ENCODE results near the gene CCR6. TPM values are rescaled to one million over a fixed set of nuclear protein-coding genes. Genes with fewer than 3 reads are reported as not detected.

Gene CCR6
- total RNA-seq, 4 donors from 2014 or later = not detected

- Histone ChIP-seq H3K4me3 (no peak overlapping the region), H3K4me1 (no peaks in the 10 kb centered on the region), H3K27ac (no peak overlapping the region), H3K36me3 (no peaks in the 10 kb centered on the region), H3K9me3 (no peaks in the 10 kb centered on the region), H3K27me3 (no peaks in the 10 kb centered on the region)
- no peak for DNase-seq
- intact Hi-C loops (cut with DNase I; ENCODE audit: low total_unique reads) = no loop called here
- TF ChIP-seq POLR2A (IDR thresholded peaks at IDR 0.05) (no peak), CTCF (IDR thresholded peaks at IDR 0.05) (no peak)
These were observed 28.5 kb upstream of the CCR6 start for GRCh38 chr6:167094436-167094819.

GRCh38 chr6:167094820-167095637, 27.9 kb upstream of the CCR6 start:
- Histone ChIP-seq H3K4me1 (no peaks in the 10 kb centered on the region), H3K36me3 (no peaks in the 10 kb centered on the region), H3K27me3 (no peaks in the 10 kb centered on the region), H3K9me3 (no peaks in the 10 kb centered on the region), H3K4me3 (no peak overlapping the region), H3K27ac (no peak overlapping the region)
- TF ChIP-seq POLR2A (IDR thresholded peaks at IDR 0.05) = no peak
- no peak for TF ChIP-seq CTCF (IDR thresholded peaks at IDR 0.05)
- no peak for DNase-seq
- intact Hi-C loops (cut with DNase I; ENCODE audit: low total_unique reads) = no loop called here

- H3K4me1 ChIP-seq = no peaks in the 10 kb centered on the region
- no peaks in the 10 kb centered on the region for H3K36me3 ChIP-seq
- H3K4me3 ChIP-seq = no peak overlapping the region
- no peaks in the 10 kb centered on the region for H3K27me3 ChIP-seq
- intact Hi-C loops (cut with DNase I; ENCODE audit: low total_unique reads) = no loop called here
- H3K9me3 ChIP-seq = no peaks in the 10 kb centered on the region
- no peak overlapping the region for H3K27ac ChIP-seq
- TF ChIP-seq POLR2A (IDR thresholded peaks at IDR 0.05) = no peak
- TF ChIP-seq CTCF (IDR thresholded peaks at IDR 0.05) = no peak
- no peak for DNase-seq
These were observed 27.0 kb upstream of the CCR6 start for GRCh38 chr6:167095888-167096287.

- Histone ChIP-seq H3K4me3 (no peak overlapping the region), H3K27me3 (no peaks in the 10 kb centered on the region), H3K27ac (no peak overlapping the region), H3K9me3 (no peaks in the 10 kb centered on the region), H3K4me1 (no peaks in the 10 kb centered on the region), H3K36me3 (no peaks in the 10 kb centered on the region)
- intact Hi-C loops (cut with DNase I; ENCODE audit: low total_unique reads) = no loop called here
- TF ChIP-seq CTCF (IDR thresholded peaks at IDR 0.05) (no peak), POLR2A (IDR thresholded peaks at IDR 0.05) (no peak)
- no peak for DNase-seq
These were observed 25.9 kb upstream of the CCR6 start for GRCh38 chr6:167096991-167097390.

- Histone ChIP-seq H3K4me3 (no peak overlapping the region), H3K36me3 (no peaks in the 10 kb centered on the region), H3K27ac (no peak overlapping the region), H3K27me3 (no peaks in the 10 kb centered on the region), H3K4me1 (no peaks in the 10 kb centered on the region), H3K9me3 (no peaks in the 10 kb centered on the region)
- TF ChIP-seq POLR2A (IDR thresholded peaks at IDR 0.05) = no peak
- TF ChIP-seq CTCF (IDR thresholded peaks at IDR 0.05) = no peak
- intact Hi-C loops (cut with DNase I; ENCODE audit: low total_unique reads) = no loop called here
- no peak for DNase-seq
These were observed 25.1 kb upstream of the CCR6 start for GRCh38 chr6:167097770-167098169.
